ENCODE data around the gene LMCD1.

Gene LMCD1

DNA sequence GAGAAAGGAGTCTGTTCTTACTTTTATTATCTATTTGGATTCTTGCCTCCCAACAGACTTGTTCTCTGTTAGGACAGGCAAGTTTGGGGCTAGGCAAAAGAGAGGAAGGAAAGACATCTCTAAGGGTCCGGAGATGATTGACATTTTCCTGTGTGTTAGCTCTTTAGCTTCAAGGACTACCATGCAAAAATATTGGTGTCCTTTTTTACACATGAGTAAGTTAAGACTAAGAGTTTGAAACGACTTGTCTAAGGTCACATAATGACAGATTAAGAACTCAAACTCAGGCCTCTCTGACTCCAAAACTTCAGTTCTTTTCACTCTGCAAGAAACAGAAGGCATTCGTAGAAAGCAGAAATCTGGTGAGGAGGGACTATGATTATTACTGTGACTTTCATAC is 5.9 kb downstream of the LMCD1 start:
- TF ChIP-seq TAF1 (IDR thresholded peaks at IDR 0.05; ENCODE audit: borderline replicate concordance, insufficient read depth, low read length) (no peak), POLR2AphosphoS5 (IDR thresholded peaks at IDR 0.05; ENCODE audit: low read depth, low read length) (no peak), FOXP2 (optimal IDR thresholded peaks at IDR 0.05; ENCODE audit: borderline replicate concordance, extremely low read depth, extremely low read length, insufficient read depth) (no peak), SIN3A (IDR thresholded peaks at IDR 0.05; ENCODE audit: borderline replicate concordance, insufficient read depth, low read length) (no peak)
- TF ChIP-seq, protein P1, sequence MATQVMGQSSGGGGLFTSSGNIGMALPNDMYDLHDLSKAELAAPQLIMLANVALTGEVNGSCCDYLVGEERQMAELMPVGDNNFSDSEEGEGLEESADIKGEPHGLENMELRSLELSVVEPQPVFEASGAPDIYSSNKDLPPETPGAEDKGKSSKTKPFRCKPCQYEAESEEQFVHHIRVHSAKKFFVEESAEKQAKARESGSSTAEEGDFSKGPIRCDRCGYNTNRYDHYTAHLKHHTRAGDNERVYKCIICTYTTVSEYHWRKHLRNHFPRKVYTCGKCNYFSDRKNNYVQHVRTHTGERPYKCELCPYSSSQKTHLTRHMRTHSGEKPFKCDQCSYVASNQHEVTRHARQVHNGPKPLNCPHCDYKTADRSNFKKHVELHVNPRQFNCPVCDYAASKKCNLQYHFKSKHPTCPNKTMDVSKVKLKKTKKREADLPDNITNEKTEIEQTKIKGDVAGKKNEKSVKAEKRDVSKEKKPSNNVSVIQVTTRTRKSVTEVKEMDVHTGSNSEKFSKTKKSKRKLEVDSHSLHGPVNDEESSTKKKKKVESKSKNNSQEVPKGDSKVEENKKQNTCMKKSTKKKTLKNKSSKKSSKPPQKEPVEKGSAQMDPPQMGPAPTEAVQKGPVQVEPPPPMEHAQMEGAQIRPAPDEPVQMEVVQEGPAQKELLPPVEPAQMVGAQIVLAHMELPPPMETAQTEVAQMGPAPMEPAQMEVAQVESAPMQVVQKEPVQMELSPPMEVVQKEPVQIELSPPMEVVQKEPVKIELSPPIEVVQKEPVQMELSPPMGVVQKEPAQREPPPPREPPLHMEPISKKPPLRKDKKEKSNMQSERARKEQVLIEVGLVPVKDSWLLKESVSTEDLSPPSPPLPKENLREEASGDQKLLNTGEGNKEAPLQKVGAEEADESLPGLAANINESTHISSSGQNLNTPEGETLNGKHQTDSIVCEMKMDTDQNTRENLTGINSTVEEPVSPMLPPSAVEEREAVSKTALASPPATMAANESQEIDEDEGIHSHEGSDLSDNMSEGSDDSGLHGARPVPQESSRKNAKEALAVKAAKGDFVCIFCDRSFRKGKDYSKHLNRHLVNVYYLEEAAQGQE (IDR thresholded peaks at IDR 0.05; ENCODE audit: insufficient read depth in 1 of 2, low read depth in 2 of 2, low read length in 2 of 2): no peak

DNA sequence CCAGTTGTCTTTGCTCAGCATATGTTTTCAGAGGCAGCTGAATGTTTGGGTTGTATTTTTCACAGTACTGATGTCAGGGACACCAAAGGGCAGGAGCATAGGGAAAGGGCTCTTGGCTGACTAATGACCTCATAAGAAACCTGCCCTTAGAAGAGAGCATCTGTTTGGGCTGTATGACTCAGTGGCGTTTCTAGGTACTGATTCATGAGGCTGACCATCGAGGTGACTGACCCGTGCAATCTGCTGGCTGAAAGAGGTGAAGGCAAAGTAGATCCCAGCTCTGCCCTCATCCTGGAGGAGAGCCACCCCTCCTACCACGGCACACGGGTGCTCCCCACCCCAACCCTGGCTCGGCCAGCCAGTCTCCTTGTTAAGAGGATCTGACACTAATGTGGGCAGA is 8.3 kb downstream of the LMCD1 start:
- TF ChIP-seq FOXP2 (optimal IDR thresholded peaks at IDR 0.05; ENCODE audit: borderline replicate concordance, extremely low read depth, extremely low read length, insufficient read depth) (no peak), POLR2AphosphoS5 (IDR thresholded peaks at IDR 0.05; ENCODE audit: low read depth, low read length) (no peak), SIN3A (IDR thresholded peaks at IDR 0.05; ENCODE audit: borderline replicate concordance, insufficient read depth, low read length) (no peak)
- TF ChIP-seq, protein P1 (IDR thresholded peaks at IDR 0.05; ENCODE audit: insufficient read depth in 1 of 2, low read depth in 2 of 2, low read length in 2 of 2): no peak

DNA sequence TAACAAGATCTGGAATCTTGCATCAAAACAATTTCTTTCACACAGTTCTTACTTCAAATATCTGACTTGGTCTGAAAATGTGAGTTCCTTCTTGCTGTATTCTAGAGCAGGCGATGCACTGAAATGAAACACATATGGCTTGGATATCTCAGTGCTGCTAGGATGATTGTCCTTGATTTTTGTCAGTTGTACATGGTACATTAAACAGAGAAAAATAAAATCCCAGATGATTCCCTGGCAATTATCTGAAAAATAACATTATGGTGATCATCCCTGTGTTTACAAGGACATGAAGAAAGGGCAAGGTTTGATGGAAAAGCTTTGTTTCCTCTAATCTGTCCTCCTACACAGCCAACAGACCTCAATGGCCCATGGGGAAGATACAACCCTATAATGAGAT is 10.6 kb downstream of the LMCD1 start:
- TF ChIP-seq FOXP2 (optimal IDR thresholded peaks at IDR 0.05; ENCODE audit: borderline replicate concordance, extremely low read depth, extremely low read length, insufficient read depth): no peak
- TF ChIP-seq, protein P1 (IDR thresholded peaks at IDR 0.05; ENCODE audit: insufficient read depth in 1 of 2, low read depth in 2 of 2, low read length in 2 of 2): no peak
- TF ChIP-seq SIN3A (IDR thresholded peaks at IDR 0.05; ENCODE audit: borderline replicate concordance, insufficient read depth, low read length): no peak
- TF ChIP-seq POLR2AphosphoS5 (IDR thresholded peaks at IDR 0.05; ENCODE audit: low read depth, low read length): no peak
- no peak for TF ChIP-seq TAF1 (IDR thresholded peaks at IDR 0.05; ENCODE audit: borderline replicate concordance, insufficient read depth, low read length)

DNA sequence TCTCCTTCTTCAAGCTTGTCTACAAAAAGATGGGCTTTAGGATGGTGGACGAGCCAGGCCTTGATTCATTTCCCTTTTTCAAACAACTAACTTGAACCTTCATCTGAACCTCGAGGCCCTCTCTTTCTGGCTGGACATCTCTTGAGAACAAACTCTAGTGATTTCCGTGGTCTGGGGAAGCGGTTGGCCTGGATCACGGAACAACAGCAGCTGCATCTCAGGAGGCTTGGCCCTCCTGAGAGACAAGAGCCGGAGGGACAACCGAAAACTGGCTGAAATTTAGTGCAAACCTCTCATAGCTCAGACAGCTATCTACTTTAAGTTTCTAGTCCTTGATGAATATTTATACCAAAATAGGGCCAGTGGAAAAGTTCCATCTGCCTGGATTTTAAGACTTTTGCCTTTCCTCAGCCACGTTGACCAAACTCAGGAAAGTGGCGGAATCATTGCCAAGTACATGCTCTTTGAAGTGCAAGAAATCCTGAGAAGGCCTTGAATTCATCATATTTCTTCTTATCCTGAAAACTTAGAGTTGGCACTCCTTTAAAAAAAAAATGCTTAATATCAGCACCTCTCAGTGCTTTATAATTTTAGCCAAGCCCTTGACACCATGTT is 14.5 kb downstream of the LMCD1 start:
- TF ChIP-seq FOXP2 (optimal IDR thresholded peaks at IDR 0.05; ENCODE audit: borderline replicate concordance, extremely low read depth, extremely low read length, insufficient read depth) (no peak), TAF1 (IDR thresholded peaks at IDR 0.05; ENCODE audit: borderline replicate concordance, insufficient read depth, low read length) (no peak), SIN3A (IDR thresholded peaks at IDR 0.05; ENCODE audit: borderline replicate concordance, insufficient read depth, low read length) (no peak), POLR2AphosphoS5 (IDR thresholded peaks at IDR 0.05; ENCODE audit: low read depth, low read length) (no peak)
- TF ChIP-seq, protein P1 (IDR thresholded peaks at IDR 0.05; ENCODE audit: insufficient read depth in 1 of 2, low read depth in 2 of 2, low read length in 2 of 2): no peak

DNA sequence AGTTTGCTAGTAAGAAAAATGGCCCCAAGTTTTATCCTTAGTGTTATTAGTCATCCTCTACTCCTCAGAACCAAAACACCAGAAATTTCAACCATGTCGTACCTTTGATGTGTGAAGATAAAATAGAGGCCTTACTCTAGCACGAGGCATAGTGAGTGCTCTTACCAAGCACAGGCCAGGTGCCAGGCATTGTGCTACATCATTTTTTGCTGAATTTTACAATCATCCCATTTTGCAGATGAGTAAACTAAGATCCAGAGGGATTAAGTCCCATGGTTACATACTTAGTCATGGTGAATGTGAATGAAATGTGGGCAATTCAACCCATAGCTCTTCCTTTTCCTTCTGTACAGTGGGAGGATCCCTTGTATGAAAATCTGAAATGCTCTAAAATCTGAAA is 15.2 kb downstream of the LMCD1 start:
- TF ChIP-seq, protein P1 (IDR thresholded peaks at IDR 0.05; ENCODE audit: insufficient read depth in 1 of 2, low read depth in 2 of 2, low read length in 2 of 2): no peak
- TF ChIP-seq TAF1 (IDR thresholded peaks at IDR 0.05; ENCODE audit: borderline replicate concordance, insufficient read depth, low read length): no peak
- TF ChIP-seq POLR2AphosphoS5 (IDR thresholded peaks at IDR 0.05; ENCODE audit: low read depth, low read length): no peak
- TF ChIP-seq FOXP2 (optimal IDR thresholded peaks at IDR 0.05; ENCODE audit: borderline replicate concordance, extremely low read depth, extremely low read length, insufficient read depth): no peak
- TF ChIP-seq SIN3A (IDR thresholded peaks at IDR 0.05; ENCODE audit: borderline replicate concordance, insufficient read depth, low read length): no peak

Data from PFSK-1 (cell line).